ENCODE data around the gene SRPX2. TPM values are rescaled to one million over a fixed set of nuclear protein-coding genes. Genes with fewer than 3 reads are reported as not detected.

SRPX2 gene
- total and polyA plus RNA-seq, 7 donors, result 2.1 to 7.3 (median 4.9) TPM

- Histone ChIP-seq H3K4me3 (no peak overlapping the region), H3K9me3 (no peaks in the 10 kb centered on the region), H3K4me1 (no peaks in the 10 kb centered on the region), H3K36me3 (ENCODE audit: insufficient read depth in 1 of 2, low read depth in 1 of 2) (no peaks in the 10 kb centered on the region), H3K27ac (no peak overlapping the region), H3K27me3 (ENCODE audit: insufficient read depth in 3 of 3, low read length in 2 of 3) (no peaks in the 10 kb centered on the region)
- no peak for TF ChIP-seq CTCF (IDR thresholded peaks at IDR 0.05)
- intact Hi-C loops (cut with DNase I), result no loop called here
- WGBS, 3 donors, result 24 to 48% (median 29%) methylated on average over 4 of the region's 4 CpGs
- DNase-seq (no peak), ATAC-seq (no peak)
Measured at GRCh38 chrX:100623001-100623400, 21.0 kb upstream of the SRPX2 start.

DNA sequence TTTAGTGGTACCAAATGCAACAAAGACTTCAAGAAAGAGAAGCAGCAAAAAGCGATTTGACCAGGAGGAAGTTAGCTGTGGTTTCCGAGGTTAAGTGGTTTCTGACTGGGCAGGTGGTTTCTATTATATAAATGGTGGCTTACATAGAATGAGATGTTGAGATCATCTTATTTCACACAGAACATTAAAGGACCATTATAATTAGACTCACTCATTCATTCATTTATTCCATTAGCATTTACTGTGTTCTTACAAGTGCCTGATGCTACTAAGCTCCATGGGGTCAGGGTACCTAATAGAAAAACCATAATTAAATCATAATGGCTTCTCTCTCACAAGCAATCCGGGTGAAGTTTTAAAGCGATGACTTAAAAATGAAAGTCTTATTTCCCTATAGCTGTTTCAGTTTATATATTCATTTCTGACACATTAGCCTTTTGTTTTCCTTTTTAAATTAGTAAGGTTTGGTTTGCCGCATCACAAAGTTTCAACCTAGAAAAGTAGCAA lies 18.0 kb upstream of the SRPX2 start:
- H3K36me3 ChIP-seq (ENCODE audit: insufficient read depth in 1 of 2, low read depth in 1 of 2), result peaks cover 0 to 9% of the 10 kb centered on the region in 2 donors
- TF ChIP-seq CTCF (IDR thresholded peaks at IDR 0.05), result no peak
- no peak overlapping the region for H3K27ac ChIP-seq
- H3K4me1 ChIP-seq, result no peaks in the 10 kb centered on the region
- no peaks in the 10 kb centered on the region for H3K9me3 ChIP-seq
- intact Hi-C loops (cut with DNase I), result no loop called here
- peaks cover 0 to 4% (median 0%) of the 10 kb centered on the region in 3 donors for H3K27me3 ChIP-seq (ENCODE audit: insufficient read depth in 3 of 3, low read length in 2 of 3)
- no peak for DNase-seq
- no peak for ATAC-seq
- H3K4me3 ChIP-seq, result no peak overlapping the region
- 78 to 85% (median 82%) methylated on average over 5 of the region's 5 CpGs for WGBS, 3 donors

- Histone ChIP-seq H3K36me3 (ENCODE audit: insufficient read depth in 1 of 2, low read depth in 1 of 2) (peaks cover 0 to 24% of the 10 kb centered on the region in 2 donors), H3K4me1 (no peaks in the 10 kb centered on the region), H3K27me3 (ENCODE audit: insufficient read depth in 3 of 3, low read length in 2 of 3) (peaks cover 0 to 16% (median 0%) of the 10 kb centered on the region in 3 donors), H3K27ac (no peak overlapping the region), H3K4me3 (no peak overlapping the region), H3K9me3 (no peaks in the 10 kb centered on the region)
- 51 to 63% (median 58%) methylated on average over 5 of the region's 5 CpGs for WGBS, 3 donors
- no peak for ATAC-seq
- TF ChIP-seq CTCF (IDR thresholded peaks at IDR 0.05), result no peak
- no peak for DNase-seq
- intact Hi-C loops (cut with DNase I), result loop anchor here in 1 of 2 donors (5.0 kb wide), 1 partner anchor 123 kb away; no protein-coding TSS in a partner anchor
Measured at GRCh38 chrX:100635040-100635439, 9.0 kb upstream of the SRPX2 start.

DNA sequence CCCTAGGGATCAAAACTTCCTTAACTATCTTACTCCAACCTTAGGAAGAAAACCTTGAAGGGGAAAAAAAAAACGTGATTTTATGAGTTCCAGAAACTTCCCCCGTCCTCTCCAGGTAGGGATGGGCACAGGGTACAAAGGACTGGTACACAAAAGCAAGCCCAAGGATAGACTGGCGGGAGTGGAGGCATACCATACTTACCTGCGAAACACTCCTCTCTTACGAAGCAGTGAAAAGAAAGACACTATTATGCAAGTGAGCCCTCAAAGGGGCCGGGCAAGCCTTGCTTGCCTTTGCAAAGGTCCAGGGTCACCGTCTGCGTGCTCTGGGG lies 8.0 kb upstream of the SRPX2 start:
- H3K4me1 ChIP-seq, result no peaks in the 10 kb centered on the region
- no peak for TF ChIP-seq CTCF (IDR thresholded peaks at IDR 0.05)
- H3K9me3 ChIP-seq, result no peaks in the 10 kb centered on the region
- peak overlapping the region; percentile 46 for H3K27ac ChIP-seq
- intact Hi-C loops (cut with DNase I), result loop anchor here in 1 of 2 donors (5.0 kb wide), 1 partner anchor 124 kb away; no protein-coding TSS in a partner anchor
- peak overlapping the region; percentile 77 for H3K4me3 ChIP-seq
- peaks cover 0 to 17% of the 10 kb centered on the region in 2 donors for H3K36me3 ChIP-seq (ENCODE audit: insufficient read depth in 1 of 2, low read depth in 1 of 2)
- ATAC-seq (peak in 3 of 4 donors; percentile 7 to 52 (median 19)), DNase-seq (no peak)
- 9 to 33% (median 22%) methylated on average over 5 to 8 of the region's 8 CpGs for WGBS, 3 donors
- H3K27me3 ChIP-seq (ENCODE audit: insufficient read depth in 3 of 3, low read length in 2 of 3), result peaks cover 0 to 20% (median 0%) of the 10 kb centered on the region in 3 donors

Measured in psoas muscle (tissue), 8 donors.